Mucosa of rectum (tissue), 2 donors: ENCODE measurements around the gene IL1RAPL2.
"Not testable (repeated sequence)": the region's sequence is repeated elsewhere in the genome, so short reads cannot be mapped to it uniquely, and the experiment has no call there.

ENCODE experiments used
- H3K27ac ChIP-seq, 2 donors: one replicate each; pipeline ENCODE4 v1.7.0; 2013; ENCODE audit warnings: inconsistent platforms in 2 of 2, low read depth in 2 of 2, low read length in 2 of 2
- H3K27me3 ChIP-seq, 2 donors: one replicate each; pipeline ENCODE4 v1.7.0; 2013; ENCODE audit warnings: low read length in 2 of 2; ENCODE audit not compliant: control insufficient read depth in 2 of 2, insufficient read depth in 2 of 2
- H3K36me3 ChIP-seq, 2 donors: one replicate each; pipeline ENCODE4 v1.7.0; 2013; ENCODE audit warnings: low read length in 2 of 2; ENCODE audit not compliant: control insufficient read depth in 2 of 2, insufficient read depth in 2 of 2
- H3K4me1 ChIP-seq, 2 donors: one replicate each; pipeline ENCODE4 v1.7.0; 2013; ENCODE audit warnings: low read length in 2 of 2, mild to moderate bottlenecking in 1 of 2; ENCODE audit not compliant: control insufficient read depth in 2 of 2, insufficient read depth in 2 of 2
- H3K4me3 ChIP-seq, 2 donors: one replicate each; pipeline ENCODE4 v1.7.0; 2013; ENCODE audit warnings: low read length in 2 of 2
- H3K9ac ChIP-seq, 2 donors: one replicate each; pipeline ENCODE4 v1.7.0; 2013; ENCODE audit warnings: low read length in 2 of 2, low read depth in 1 of 2, mild to moderate bottlenecking in 1 of 2
- H3K9me3 ChIP-seq, 2 donors: one replicate each; pipeline ENCODE4 v1.7.0; 2013; ENCODE audit warnings: low read length in 2 of 2; ENCODE audit not compliant: control insufficient read depth in 2 of 2
- donor health status: healthy.
- donor health status: Normal muscosa, but diverticular disease.

IL1RAPL2 gene

GRCh38 chrX:105228602-105229001, 662.6 kb downstream of the IL1RAPL2 start:
- no peaks in the 10 kb centered on the region for H3K9me3 ChIP-seq
- no peak overlapping the region for H3K9ac ChIP-seq
- H3K4me3 ChIP-seq = no peak overlapping the region
- no peaks in the 10 kb centered on the region for H3K4me1 ChIP-seq
- H3K36me3 ChIP-seq = no peaks in the 10 kb centered on the region
- H3K27ac ChIP-seq = no peak overlapping the region
- no peaks in the 10 kb centered on the region for H3K27me3 ChIP-seq

- H3K4me3 ChIP-seq = no peak overlapping the region
- H3K36me3 ChIP-seq = no peaks in the 10 kb centered on the region
- H3K4me1 ChIP-seq = no peaks in the 10 kb centered on the region
- H3K27ac ChIP-seq = no peak overlapping the region
- H3K9ac ChIP-seq = no peak overlapping the region
- no peaks in the 10 kb centered on the region for H3K9me3 ChIP-seq
- H3K27me3 ChIP-seq = no peaks in the 10 kb centered on the region
Observed at GRCh38 chrX:105229146-105229545, 663.1 kb downstream of the IL1RAPL2 start.

- not testable (repeated sequence) for H3K36me3 ChIP-seq, H3K4me1 ChIP-seq, H3K27me3 ChIP-seq, H3K9me3 ChIP-seq, H3K27ac ChIP-seq, H3K9ac ChIP-seq, H3K4me3 ChIP-seq
Observed at GRCh38 chrX:105237407-105237806, 671.4 kb downstream of the IL1RAPL2 start.

- Histone ChIP-seq H3K4me1 (no peaks in the 10 kb centered on the region), H3K27me3 (no peaks in the 10 kb centered on the region), H3K36me3 (no peaks in the 10 kb centered on the region), H3K4me3 (no peak overlapping the region), H3K27ac (no peak overlapping the region), H3K9ac (no peak overlapping the region), H3K9me3 (no peaks in the 10 kb centered on the region)
Observed at GRCh38 chrX:105241056-105241455, 675.1 kb downstream of the IL1RAPL2 start.

GRCh38 chrX:105260291-105261043, 694.5 kb downstream of the IL1RAPL2 start:
- no peaks in the 10 kb centered on the region for H3K4me1 ChIP-seq
- H3K4me3 ChIP-seq = no peak overlapping the region
- H3K9ac ChIP-seq = no peak overlapping the region
- H3K27ac ChIP-seq = no peak overlapping the region
- H3K36me3 ChIP-seq = no peaks in the 10 kb centered on the region
- no peaks in the 10 kb centered on the region for H3K9me3 ChIP-seq
- peaks cover 0 to 3% of the 10 kb centered on the region in 2 donors for H3K27me3 ChIP-seq

- H3K27me3 ChIP-seq = peaks cover 0 to 3% of the 10 kb centered on the region in 2 donors
- no peak overlapping the region for H3K9ac ChIP-seq
- H3K27ac ChIP-seq = no peak overlapping the region
- no peaks in the 10 kb centered on the region for H3K4me1 ChIP-seq
- no peak overlapping the region for H3K4me3 ChIP-seq
- H3K36me3 ChIP-seq = no peaks in the 10 kb centered on the region
- no peaks in the 10 kb centered on the region for H3K9me3 ChIP-seq
Observed at GRCh38 chrX:105263171-105263570, 697.2 kb downstream of the IL1RAPL2 start.

- no peak overlapping the region for H3K27ac ChIP-seq
- peaks cover 0 to 2% of the 10 kb centered on the region in 2 donors for H3K27me3 ChIP-seq
- H3K36me3 ChIP-seq = no peaks in the 10 kb centered on the region
- no peaks in the 10 kb centered on the region for H3K9me3 ChIP-seq
- H3K4me3 ChIP-seq = no peak overlapping the region
- H3K9ac ChIP-seq = no peak overlapping the region
- H3K4me1 ChIP-seq = no peaks in the 10 kb centered on the region
Observed at GRCh38 chrX:105263801-105264200, 697.8 kb downstream of the IL1RAPL2 start.

GRCh38 chrX:105265093-105265492, 699.1 kb downstream of the IL1RAPL2 start:
- Histone ChIP-seq H3K9me3 (no peaks in the 10 kb centered on the region), H3K9ac (no peak overlapping the region), H3K4me1 (no peaks in the 10 kb centered on the region), H3K27me3 (no peaks in the 10 kb centered on the region), H3K27ac (no peak overlapping the region), H3K4me3 (no peak overlapping the region), H3K36me3 (no peaks in the 10 kb centered on the region)

- no peak overlapping the region for H3K9ac ChIP-seq
- H3K9me3 ChIP-seq = no peaks in the 10 kb centered on the region
- no peaks in the 10 kb centered on the region for H3K4me1 ChIP-seq
- H3K27ac ChIP-seq = no peak overlapping the region
- H3K4me3 ChIP-seq = no peak overlapping the region
- no peaks in the 10 kb centered on the region for H3K36me3 ChIP-seq
- no peaks in the 10 kb centered on the region for H3K27me3 ChIP-seq
Observed at GRCh38 chrX:105266456-105266855, 700.5 kb downstream of the IL1RAPL2 start.

GRCh38 chrX:105267167-105267566, 701.2 kb downstream of the IL1RAPL2 start:
- Histone ChIP-seq H3K27ac (no peak overlapping the region), H3K4me3 (no peak overlapping the region), H3K4me1 (no peaks in the 10 kb centered on the region), H3K9me3 (no peaks in the 10 kb centered on the region), H3K27me3 (no peaks in the 10 kb centered on the region), H3K36me3 (no peaks in the 10 kb centered on the region), H3K9ac (no peak overlapping the region)
